Upper lobe of left lung (tissue), 6 donors: Measurements from ENCODE around the gene CYS1. TPM values are rescaled to one million over a fixed set of nuclear protein-coding genes. Genes with fewer than 3 reads are reported as not detected.
A peak's percentile ranks its signal among the peaks of the same experiment; 100 is the strongest.

Source experiments
- ATAC-seq, 2 donors: fragments of 200-7000 bp; cut with Tn5 transposase; one replicate each; pipeline ENCODE4 v1.9.1; 2022; ENCODE audit warnings: mild to moderate bottlenecking in 2 of 2, moderate library complexity in 2 of 2; ENCODE audit not compliant: low FRiP score in 2 of 2
- DNase-seq, 2 donors: peaks; one replicate each; pipeline ENCODE4 v3.0.0-alpha.2; 2019 to 2020
- H3K27ac ChIP-seq, 4 donors: fragments of 200-600 bp; sonication (generic); one replicate each; pipeline ENCODE4 v1.5.1; 2016 to 2019
- H3K27me3 ChIP-seq, 4 donors: fragments of 200-600 bp; sonication (generic); one replicate each; pipeline ENCODE4 v1.5.1; 2017 to 2019
- H3K36me3 ChIP-seq, 4 donors: fragments of 200-600 bp; sonication (generic); one replicate each; pipeline ENCODE4 v1.5.1; 2016 to 2019
- H3K4me1 ChIP-seq, 4 donors: fragments of 200-600 bp; sonication (generic); one replicate each; pipeline ENCODE4 v1.5.1; 2018 to 2019
- H3K4me3 ChIP-seq, 4 donors: fragments of 200-600 bp; sonication (generic); one replicate each; pipeline ENCODE4 v1.5.1; 2017 to 2019; ENCODE audit warnings: mild to moderate bottlenecking in 2 of 4, moderate library complexity in 1 of 4
- H3K9me3 ChIP-seq, 4 donors: fragments of 200-600 bp; sonication (generic); one replicate each; pipeline ENCODE4 v1.5.1; 2018 to 2019
- CTCF ChIP-seq, 6 experiments: fragments of 450-650 bp in 4 of 6; fragments of 200-600 bp in 2 of 6; sonication (generic) in 2 of 6; IDR thresholded peaks; one replicate each; pipeline ENCODE4 v1.5.1; 2016 to 2019; ENCODE audit warnings: antibody characterized with exemption in 6 of 6
- EP300 ChIP-seq, 4 donors: sonication (generic); formaldehyde crosslinking; IDR thresholded peaks; one replicate each; pipeline ENCODE4 v1.5.1; 2017; ENCODE audit warnings: antibody characterized with exemption in 4 of 4, control low read depth in 2 of 4
- POLR2A ChIP-seq, 4 donors: fragments of 450-650 bp; IDR thresholded peaks; one replicate each; pipeline ENCODE4 v1.5.1; 2016 to 2017; ENCODE audit warnings: antibody characterized with exemption in 4 of 4, mild to moderate bottlenecking in 2 of 4
- POLR2AphosphoS5 ChIP-seq, 2 donors: sonication (generic); formaldehyde crosslinking; IDR thresholded peaks; one replicate each; pipeline ENCODE4 v1.5.1; 2017; ENCODE audit warnings: antibody characterized with exemption in 2 of 2
- WGBS, 2 donors: methylation state at CpG; one replicate each; pipeline ENCODE4 v1.1.5; 2017 to 2018; 5-methylcytosine and 5-hydroxymethylcytosine counted together
- total RNA-seq, 6 donors: library from RNA; depleted of rRNA in 4 of 6; stranded (reverse); fragments of >200 nt in 4 of 6; gene quantifications; one replicate each; pipeline versions ENCODE4 v1.1.0 to v1.2.1, GENCODE V29; 2016 to 2021
- donor health status: DM: no; HTN: no; CAD: no; lungs with moderate emphysema.
- donor health status: DM: no; HTN: yes; CAD: no; lungs with severe emphysema.

CYS1 gene
- total RNA-seq, 6 donors from 2014 or later: 1.0 to 8.2 (median 5.6) TPM

- 15 to 22% methylated on average over 26 to 54 of the region's 54 CpGs for WGBS, 2 donors
- ATAC-seq: peak; percentile 70
- Histone ChIP-seq H3K36me3 (peaks cover under 1 to 17% (median 5%) of the 10 kb centered on the region in 4 donors), H3K4me1 (peaks cover 48 to 86% (median 57%) of the 10 kb centered on the region in 4 donors), H3K4me3 (peak overlapping the region; percentile 34 to 72 (median 60)), H3K27ac (peak overlapping the region; percentile 91 to 96 (median 93)), H3K9me3 (no peaks in the 10 kb centered on the region), H3K27me3 (no peaks in the 10 kb centered on the region)
- DNase-seq: peak; percentile 88 to 89
- peak; percentile 8 to 75 (median 48) for TF ChIP-seq POLR2A (IDR thresholded peaks at IDR 0.05)
- TF ChIP-seq CTCF (IDR thresholded peaks at IDR 0.05): peak; percentile 13 to 36 (median 24)
- TF ChIP-seq POLR2AphosphoS5 (IDR thresholded peaks at IDR 0.05): peak; percentile 66 to 78
- TF ChIP-seq EP300 (IDR thresholded peaks at IDR 0.05): peak in 2 of 4 donors; percentile 43 to 44
Measured at GRCh38 chr2:10042301-10043161, 37.7 kb downstream of the CYS1 start.

- Histone ChIP-seq H3K27me3 (no peaks in the 10 kb centered on the region), H3K9me3 (no peaks in the 10 kb centered on the region), H3K36me3 (peaks cover 0 to 8% (median 0%) of the 10 kb centered on the region in 4 donors), H3K27ac (peak overlapping the region; percentile 91 to 96 (median 93)), H3K4me3 (peak overlapping the region in 1 of 4 donors; percentile 50), H3K4me1 (peaks cover 56 to 86% (median 59%) of the 10 kb centered on the region in 4 donors)
- ATAC-seq (no peak), DNase-seq (peak in 1 of 2 donors; percentile 68)
- 87 to 89% methylated on average over 14 of the region's 14 CpGs for WGBS, 2 donors
- TF ChIP-seq EP300 (IDR thresholded peaks at IDR 0.05) (no peak), POLR2A (IDR thresholded peaks at IDR 0.05) (no peak), POLR2AphosphoS5 (IDR thresholded peaks at IDR 0.05) (no peak), CTCF (IDR thresholded peaks at IDR 0.05) (no peak)
Measured at GRCh38 chr2:10041711-10042110, 38.5 kb downstream of the CYS1 start.

- H3K27ac ChIP-seq: peak overlapping the region in 2 of 4 donors; percentile 38 to 92
- no peak overlapping the region for H3K4me3 ChIP-seq
- TF ChIP-seq POLR2A (IDR thresholded peaks at IDR 0.05) (no peak), EP300 (IDR thresholded peaks at IDR 0.05) (no peak), CTCF (IDR thresholded peaks at IDR 0.05) (no peak), POLR2AphosphoS5 (IDR thresholded peaks at IDR 0.05) (no peak)
- no peaks in the 10 kb centered on the region for H3K27me3 ChIP-seq
- DNase-seq (no peak), ATAC-seq (no peak)
- WGBS, 2 donors: 57 to 81% methylated on average over 5 to 16 of the region's 16 CpGs
- no peaks in the 10 kb centered on the region for H3K9me3 ChIP-seq
- no peaks in the 10 kb centered on the region for H3K36me3 ChIP-seq
- peaks cover 60 to 86% (median 68%) of the 10 kb centered on the region in 4 donors for H3K4me1 ChIP-seq
Measured at GRCh38 chr2:10039658-10040410, 40.4 kb downstream of the CYS1 start.

- H3K9me3 ChIP-seq: no peaks in the 10 kb centered on the region
- DNase-seq: no peak
- no peak overlapping the region for H3K4me3 ChIP-seq
- no peaks in the 10 kb centered on the region for H3K36me3 ChIP-seq
- no peak for TF ChIP-seq EP300 (IDR thresholded peaks at IDR 0.05)
- no peak for TF ChIP-seq POLR2A (IDR thresholded peaks at IDR 0.05)
- TF ChIP-seq POLR2AphosphoS5 (IDR thresholded peaks at IDR 0.05): no peak
- no peak for TF ChIP-seq CTCF (IDR thresholded peaks at IDR 0.05)
- H3K27me3 ChIP-seq: no peaks in the 10 kb centered on the region
- H3K27ac ChIP-seq: peak overlapping the region; percentile 70 to 92 (median 84)
- no peak for ATAC-seq
- peaks cover 63 to 83% (median 70%) of the 10 kb centered on the region in 4 donors for H3K4me1 ChIP-seq
Measured at GRCh38 chr2:10038716-10039115, 41.5 kb downstream of the CYS1 start.
